SK-N-SH treated with all-trans-retinoic acid at 6 μM for 48 hours (cell line): Measurements from ENCODE around the gene EML1.

Experiments
- ARNTL ChIP-seq: fragments of 450-650 bp; formaldehyde crosslinking; IDR thresholded peaks from 2 replicates; pipeline ENCODE4 v1.5.0; 2020; ENCODE audit warnings: low read depth, mild to moderate bottlenecking, moderate library complexity, borderline replicate concordance
- OSR1 ChIP-seq: fragments of 250-450 bp; sonication (Bioruptor Pico); IDR thresholded peaks from 2 replicates; pipeline ENCODE4 v1.8.0; 2022; ENCODE audit warnings: moderate library complexity, mild to moderate bottlenecking, inconsistent platforms
- PATZ1 ChIP-seq: fragments of 250-450 bp; sonication (Bioruptor Pico); IDR thresholded peaks from 2 replicates; pipeline ENCODE4 v1.8.0; 2020; ENCODE audit warnings: mild to moderate bottlenecking, moderate library complexity, borderline replicate concordance

GRCh38 chr14:99916091-99916383 lies 122.8 kb downstream of the EML1 start:
- TF ChIP-seq OSR1 (CRISPR knock-in tag) (no peak), PATZ1 (CRISPR knock-in tag) (no peak), ARNTL (CRISPR knock-in tag) (no peak)
